Measurements from ENCODE around the gene APLF.

The APLF gene

GRCh38 chr2:68606759-68607158, 139.4 kb downstream of the APLF start:
- H3K4me1 ChIP-seq = no peaks in the 10 kb centered on the region
- intact Hi-C loops (cut with DNase I; ENCODE audit: low total_unique reads) = no loop called here
- DNase-seq = no peak
- no peak overlapping the region for H3K27ac ChIP-seq
- peaks cover 0 to 28% (median 9%) of the 10 kb centered on the region in 3 donors for H3K9me3 ChIP-seq
- no peak overlapping the region for H3K4me3 ChIP-seq
- TF ChIP-seq CTCF (IDR thresholded peaks at IDR 0.05) = no peak
- no peaks in the 10 kb centered on the region for H3K27me3 ChIP-seq
- no peaks in the 10 kb centered on the region for H3K36me3 ChIP-seq

GRCh38 chr2:68607837-68608236, 140.5 kb downstream of the APLF start:
- Histone ChIP-seq H3K36me3 (no peaks in the 10 kb centered on the region), H3K4me1 (no peaks in the 10 kb centered on the region), H3K27ac (no peak overlapping the region), H3K9me3 (peaks cover 0 to 21% (median 9%) of the 10 kb centered on the region in 3 donors), H3K4me3 (no peak overlapping the region), H3K27me3 (no peaks in the 10 kb centered on the region)
- no peak for TF ChIP-seq CTCF (IDR thresholded peaks at IDR 0.05)
- intact Hi-C loops (cut with DNase I; ENCODE audit: low total_unique reads) = no loop called here
- no peak for DNase-seq

- Histone ChIP-seq H3K4me1 (no peaks in the 10 kb centered on the region), H3K27ac (no peak overlapping the region), H3K4me3 (no peak overlapping the region), H3K27me3 (no peaks in the 10 kb centered on the region), H3K36me3 (no peaks in the 10 kb centered on the region), H3K9me3 (peaks cover 0 to 11% (median 9%) of the 10 kb centered on the region in 3 donors)
- intact Hi-C loops (cut with DNase I; ENCODE audit: low total_unique reads) = no loop called here
- DNase-seq = no peak
- TF ChIP-seq CTCF (IDR thresholded peaks at IDR 0.05) = no peak
Measured at GRCh38 chr2:68612765-68613519, 145.6 kb downstream of the APLF start.

GRCh38 chr2:68620772-68621171, 153.4 kb downstream of the APLF start:
- Histone ChIP-seq H3K4me1 (no peaks in the 10 kb centered on the region), H3K27me3 (no peaks in the 10 kb centered on the region), H3K9me3 (peaks cover 0 to 9% (median 0%) of the 10 kb centered on the region in 3 donors), H3K27ac (no peak overlapping the region), H3K36me3 (no peaks in the 10 kb centered on the region), H3K4me3 (no peak overlapping the region)
- intact Hi-C loops (cut with DNase I; ENCODE audit: low total_unique reads) = no loop called here
- TF ChIP-seq CTCF (IDR thresholded peaks at IDR 0.05) = no peak
- DNase-seq = no peak

- H3K36me3 ChIP-seq = no peaks in the 10 kb centered on the region
- intact Hi-C loops (cut with DNase I; ENCODE audit: low total_unique reads) = no loop called here
- TF ChIP-seq CTCF (IDR thresholded peaks at IDR 0.05) = no peak
- peaks cover 0 to 11% (median 0%) of the 10 kb centered on the region in 3 donors for H3K9me3 ChIP-seq
- H3K4me3 ChIP-seq = no peak overlapping the region
- H3K27ac ChIP-seq = no peak overlapping the region
- DNase-seq = no peak
- H3K4me1 ChIP-seq = no peaks in the 10 kb centered on the region
- no peaks in the 10 kb centered on the region for H3K27me3 ChIP-seq
Measured at GRCh38 chr2:68623820-68624219, 156.4 kb downstream of the APLF start.
